ENCODE results near the gene BAG5. TPM values are rescaled to one million over a fixed set of nuclear protein-coding genes. Genes with fewer than 3 reads are reported as not detected.
"Not testable (repeated sequence)": the region's sequence is repeated elsewhere in the genome, so short reads cannot be mapped to it uniquely, and the experiment has no call there.

Gene BAG5
- total RNA-seq, 1 donor from 2014 or later, result 23.5 TPM

DNA sequence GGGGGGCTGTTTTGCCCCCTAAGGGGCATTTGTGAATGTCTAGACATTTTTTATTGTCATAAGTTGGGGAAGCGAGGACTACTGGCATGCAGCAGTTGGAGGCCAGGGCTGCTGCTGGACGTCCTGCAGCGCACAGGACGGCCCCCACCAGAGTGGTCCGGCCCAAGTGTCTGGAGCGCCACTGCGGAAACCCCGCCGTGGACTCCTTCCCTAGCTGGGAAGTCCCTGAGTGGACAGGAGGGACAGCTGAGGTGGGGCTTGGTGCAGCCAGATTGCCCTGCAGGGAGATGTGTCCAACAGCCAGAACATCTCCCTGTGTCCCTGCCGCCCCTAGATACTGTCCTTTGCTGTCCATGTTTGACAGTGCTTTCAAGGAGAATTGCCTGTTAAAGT, 45.3 kb downstream of the BAG5 start:
- Mint-ChIP-seq H3K36me3 (ENCODE audit: insufficient read depth) (peaks cover 13% of the 10 kb centered on the region), H3K4me1 (ENCODE audit: low read depth) (peaks cover 9% of the 10 kb centered on the region), H3K27me3 (no peaks in the 10 kb centered on the region), H3K4me3 (ENCODE audit: low read depth) (no peak overlapping the region), H3K27ac (peak overlapping the region; percentile 27), H3K9me3 (ENCODE audit: low read depth) (no peaks in the 10 kb centered on the region)
- DNase-seq (ENCODE audit: low spot score, unreplicated experiment), result no peak
- TF ChIP-seq, protein P1, sequence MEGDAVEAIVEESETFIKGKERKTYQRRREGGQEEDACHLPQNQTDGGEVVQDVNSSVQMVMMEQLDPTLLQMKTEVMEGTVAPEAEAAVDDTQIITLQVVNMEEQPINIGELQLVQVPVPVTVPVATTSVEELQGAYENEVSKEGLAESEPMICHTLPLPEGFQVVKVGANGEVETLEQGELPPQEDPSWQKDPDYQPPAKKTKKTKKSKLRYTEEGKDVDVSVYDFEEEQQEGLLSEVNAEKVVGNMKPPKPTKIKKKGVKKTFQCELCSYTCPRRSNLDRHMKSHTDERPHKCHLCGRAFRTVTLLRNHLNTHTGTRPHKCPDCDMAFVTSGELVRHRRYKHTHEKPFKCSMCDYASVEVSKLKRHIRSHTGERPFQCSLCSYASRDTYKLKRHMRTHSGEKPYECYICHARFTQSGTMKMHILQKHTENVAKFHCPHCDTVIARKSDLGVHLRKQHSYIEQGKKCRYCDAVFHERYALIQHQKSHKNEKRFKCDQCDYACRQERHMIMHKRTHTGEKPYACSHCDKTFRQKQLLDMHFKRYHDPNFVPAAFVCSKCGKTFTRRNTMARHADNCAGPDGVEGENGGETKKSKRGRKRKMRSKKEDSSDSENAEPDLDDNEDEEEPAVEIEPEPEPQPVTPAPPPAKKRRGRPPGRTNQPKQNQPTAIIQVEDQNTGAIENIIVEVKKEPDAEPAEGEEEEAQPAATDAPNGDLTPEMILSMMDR (IDR thresholded peaks at IDR 0.05; ENCODE audit: unreplicated experiment), result no peak

DNA sequence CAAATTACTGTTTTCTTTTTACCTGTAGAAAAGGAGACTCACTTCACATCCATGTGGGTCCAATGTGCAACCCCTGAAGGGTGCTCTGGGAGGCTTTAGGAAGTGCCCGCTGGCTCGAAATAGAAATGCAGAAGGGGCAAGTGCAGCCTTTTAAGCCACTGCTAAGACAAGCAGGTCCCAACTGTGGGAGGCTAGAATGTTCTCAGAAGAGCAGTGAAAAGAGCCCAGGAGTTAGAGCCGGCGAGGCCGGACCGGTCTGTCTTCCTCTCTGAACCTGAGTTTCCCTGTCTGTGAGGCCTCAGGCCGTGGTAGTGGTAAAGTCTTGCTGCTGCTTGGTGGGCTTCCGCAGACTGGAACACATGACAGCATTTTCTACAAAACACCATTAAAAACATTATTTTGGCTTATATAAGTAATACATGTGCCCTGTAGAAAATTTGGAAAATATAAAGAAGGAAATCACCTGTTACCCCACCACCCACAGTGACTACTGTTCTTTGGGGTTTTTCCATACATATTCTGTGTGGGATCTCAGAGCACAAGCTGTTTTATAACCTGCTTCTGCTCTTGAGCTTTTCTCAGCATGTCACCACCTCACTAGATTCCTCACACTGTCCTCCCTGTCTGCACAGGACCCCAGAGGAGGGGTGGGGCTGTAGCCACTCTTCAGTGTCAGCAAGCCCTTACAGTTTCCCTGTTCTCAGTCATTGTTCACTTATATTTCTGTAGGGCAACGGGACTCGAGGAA, 45.9 kb downstream of the BAG5 start:
- Mint-ChIP-seq H3K36me3 (ENCODE audit: insufficient read depth) (peaks cover 13% of the 10 kb centered on the region), H3K9me3 (ENCODE audit: low read depth) (no peaks in the 10 kb centered on the region)

DNA sequence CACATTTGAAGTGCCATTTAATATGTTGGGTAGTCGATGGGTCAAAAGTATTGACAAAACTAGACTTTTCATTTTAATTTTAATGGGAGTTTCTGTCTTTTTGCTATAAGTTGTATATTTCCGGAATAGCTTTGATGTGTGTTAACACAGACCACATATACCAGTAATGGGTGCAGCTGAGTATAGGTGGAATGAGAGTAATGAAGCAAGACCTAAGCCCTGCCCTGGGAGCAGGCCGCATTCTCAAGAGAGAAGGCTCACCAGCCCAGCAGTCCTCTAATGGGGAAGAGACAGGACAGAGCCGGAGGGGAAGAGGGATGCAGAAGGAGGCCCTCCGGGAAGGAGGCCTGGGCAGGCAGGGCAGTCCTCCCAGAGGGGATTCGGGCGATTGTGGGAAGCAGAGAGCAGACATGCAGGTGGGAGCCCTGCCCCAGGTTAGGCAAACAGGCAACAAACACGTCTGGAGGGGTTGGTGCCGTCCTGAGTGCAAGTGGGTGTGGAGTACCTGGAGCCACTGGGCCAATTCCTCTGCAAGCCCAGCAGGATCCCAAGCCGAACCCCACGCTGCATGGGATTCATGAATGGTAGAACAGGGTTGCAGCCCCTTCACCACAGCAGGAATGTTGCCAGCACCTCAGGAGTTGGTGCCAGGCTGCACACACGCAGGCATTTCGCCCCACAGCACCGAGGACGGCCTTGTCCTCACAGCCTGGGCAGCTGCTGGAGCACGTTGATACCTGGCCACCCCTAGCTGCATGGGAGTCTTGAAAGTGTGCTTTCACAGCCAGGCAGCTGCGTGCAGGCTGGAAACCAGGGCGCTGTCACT, 47.6 kb downstream of the BAG5 start:
- Mint-ChIP-seq H3K9me3 (ENCODE audit: low read depth) (no peaks in the 10 kb centered on the region), H3K4me1 (ENCODE audit: low read depth) (peaks cover 8% of the 10 kb centered on the region), H3K27ac (peak overlapping the region; percentile 37), H3K27me3 (no peaks in the 10 kb centered on the region), H3K36me3 (ENCODE audit: insufficient read depth) (peaks cover 14% of the 10 kb centered on the region), H3K4me3 (ENCODE audit: low read depth) (no peak overlapping the region)
- no peak for DNase-seq (ENCODE audit: low spot score, unreplicated experiment)
- TF ChIP-seq, protein P1 (IDR thresholded peaks at IDR 0.05; ENCODE audit: unreplicated experiment), result no peak

More for the DNA sequence above, 45.9 kb downstream of the BAG5 start:
- TF ChIP-seq, protein P1 (IDR thresholded peaks at IDR 0.05; ENCODE audit: unreplicated experiment), result no peak
- DNase-seq (ENCODE audit: low spot score, unreplicated experiment), result no peak
- H3K27me3 Mint-ChIP-seq, result no peaks in the 10 kb centered on the region
- peaks cover 9% of the 10 kb centered on the region for H3K4me1 Mint-ChIP-seq (ENCODE audit: low read depth)
- no peak overlapping the region for H3K4me3 Mint-ChIP-seq (ENCODE audit: low read depth)
- H3K27ac Mint-ChIP-seq, result no peak overlapping the region

DNA sequence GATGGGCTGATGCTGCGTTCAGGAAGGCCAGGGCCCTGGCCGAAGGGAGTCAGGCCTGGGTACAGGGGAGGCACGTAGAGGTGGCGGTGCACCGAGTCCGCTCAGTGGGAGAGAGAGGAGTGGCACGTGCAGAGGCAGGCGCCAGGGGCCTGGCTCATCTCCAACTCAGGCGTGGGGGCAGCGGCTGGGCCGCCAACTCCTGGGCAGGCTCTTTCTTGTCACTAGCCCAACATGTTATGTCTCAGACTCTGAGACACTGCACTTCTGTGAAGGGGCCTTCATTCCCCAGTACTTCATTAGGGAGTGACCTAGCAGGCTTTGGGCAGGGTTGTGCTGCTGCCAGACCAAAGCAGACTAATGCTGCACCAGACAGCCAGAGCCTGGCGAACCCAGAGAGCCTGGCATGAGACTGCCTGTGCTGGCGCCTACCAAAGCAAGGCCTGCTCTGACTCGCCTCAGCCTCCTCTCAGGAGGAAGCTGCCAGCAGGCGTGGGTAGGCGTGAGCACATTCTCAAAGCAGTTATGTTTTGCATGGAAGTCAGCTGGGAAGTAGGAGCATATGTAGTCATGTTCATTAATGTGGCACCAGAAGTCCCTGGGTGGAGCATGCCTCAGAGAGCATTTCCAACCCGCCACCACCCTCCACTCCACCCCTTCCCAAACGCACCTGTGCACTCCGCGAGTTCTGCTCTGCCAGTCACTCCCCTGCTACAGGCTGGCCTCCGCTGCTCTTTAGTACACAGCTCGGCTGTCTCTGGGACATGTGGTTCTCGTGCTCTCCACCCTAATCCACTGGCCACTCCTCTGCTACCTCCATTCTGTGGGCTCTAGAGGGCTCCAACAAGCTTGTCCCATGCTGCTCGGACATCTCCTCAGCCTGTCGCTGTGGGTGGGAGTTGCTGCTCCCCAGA, 49.5 kb downstream of the BAG5 start:
- Mint-ChIP-seq H3K4me3 (ENCODE audit: low read depth) (no peak overlapping the region), H3K36me3 (ENCODE audit: insufficient read depth) (peaks cover 14% of the 10 kb centered on the region), H3K9me3 (ENCODE audit: low read depth) (no peaks in the 10 kb centered on the region), H3K4me1 (ENCODE audit: low read depth) (peaks cover 1% of the 10 kb centered on the region), H3K27ac (peak overlapping the region; percentile 49), H3K27me3 (no peaks in the 10 kb centered on the region)
- TF ChIP-seq, protein P1 (IDR thresholded peaks at IDR 0.05; ENCODE audit: unreplicated experiment), result no peak
- no peak for DNase-seq (ENCODE audit: low spot score, unreplicated experiment)

DNA sequence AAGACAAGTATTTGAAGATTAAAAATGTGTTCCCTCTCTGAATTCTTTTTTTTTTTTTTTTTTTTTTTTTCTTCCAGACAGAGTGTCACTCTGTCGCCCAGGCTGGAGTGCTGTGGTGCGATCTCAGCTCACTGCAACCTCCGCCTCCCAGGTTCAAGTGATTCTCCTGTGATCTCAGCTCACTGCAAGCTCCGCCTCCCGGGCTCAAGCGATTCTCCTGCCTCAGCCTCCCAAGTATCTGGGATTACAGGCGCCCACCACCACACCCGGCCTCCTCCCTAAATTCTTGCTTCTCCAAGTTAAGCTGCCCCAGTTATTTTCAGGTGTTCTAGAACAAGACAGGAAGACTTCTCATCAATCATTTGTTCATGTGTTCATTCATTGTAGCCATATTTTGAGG, 50.3 kb downstream of the BAG5 start:
- H3K4me1 Mint-ChIP-seq (ENCODE audit: low read depth); DNase-seq (ENCODE audit: low spot score, unreplicated experiment); H3K4me3 Mint-ChIP-seq (ENCODE audit: low read depth); H3K27me3 Mint-ChIP-seq; H3K9me3 Mint-ChIP-seq (ENCODE audit: low read depth): not testable (repeated sequence)
- peak overlapping the region; percentile 29 for H3K27ac Mint-ChIP-seq
- H3K36me3 Mint-ChIP-seq (ENCODE audit: insufficient read depth), result peaks cover 13% of the 10 kb centered on the region

Measured in progenitor cell of endocrine pancreas (in vitro differentiated cells).